GM21367 (cell line): Measurements from ENCODE around the gene KIF1B.
"Not testable (repeated sequence)": the region's sequence is repeated elsewhere in the genome, so short reads cannot be mapped to it uniquely, and the experiment has no call there.

Experiments used
- ATAC-seq: cut with Tn5 transposase; IDR thresholded peaks from one replicate; pipeline ENCODE4 v1.9.1; 2021; ENCODE audit not compliant: unreplicated experiment

KIF1B gene

GRCh38 chr1:10326251-10326650 lies 115.9 kb downstream of the KIF1B start:
- no peak for ATAC-seq

DNA sequence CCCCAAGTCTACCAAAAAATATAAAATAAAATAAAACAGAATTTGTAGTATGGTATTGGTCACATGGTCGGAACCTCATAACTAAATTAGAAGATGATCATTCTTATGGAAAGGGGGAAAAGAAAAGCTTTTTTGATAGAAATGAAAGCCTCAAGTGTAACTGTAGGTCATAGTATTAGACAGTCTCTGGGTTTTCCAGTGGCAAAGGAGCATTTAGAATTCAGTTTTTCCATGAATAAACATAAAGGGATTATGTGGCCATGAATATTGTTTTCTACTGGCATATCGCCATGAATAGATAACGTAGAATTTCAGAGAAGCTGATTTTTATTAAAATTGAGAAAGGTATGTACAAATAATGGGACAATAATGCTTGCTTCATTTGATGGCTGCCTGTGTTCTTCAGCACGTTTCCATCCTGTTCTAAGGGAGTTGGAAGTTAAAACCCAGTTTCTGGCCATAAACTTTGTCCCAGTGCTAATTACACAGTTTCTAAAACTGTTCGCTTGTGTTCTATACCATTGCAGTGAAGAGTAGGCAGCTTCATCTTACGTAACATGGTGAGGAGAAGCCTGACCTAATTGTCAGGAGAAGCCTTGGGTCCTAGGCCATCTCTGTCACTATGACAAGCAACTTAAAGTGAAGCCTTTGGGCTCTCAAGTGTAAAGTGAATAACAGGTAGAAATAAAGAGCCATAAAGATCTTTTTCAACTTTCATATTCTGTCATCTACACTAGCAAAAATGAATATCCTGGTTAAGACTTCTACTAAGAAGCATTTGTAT lies 118.0 kb downstream of the KIF1B start:
- ATAC-seq = no peak

- ATAC-seq = no peak
Measured at GRCh38 chr1:10337436-10337835, 127.1 kb downstream of the KIF1B start.

DNA sequence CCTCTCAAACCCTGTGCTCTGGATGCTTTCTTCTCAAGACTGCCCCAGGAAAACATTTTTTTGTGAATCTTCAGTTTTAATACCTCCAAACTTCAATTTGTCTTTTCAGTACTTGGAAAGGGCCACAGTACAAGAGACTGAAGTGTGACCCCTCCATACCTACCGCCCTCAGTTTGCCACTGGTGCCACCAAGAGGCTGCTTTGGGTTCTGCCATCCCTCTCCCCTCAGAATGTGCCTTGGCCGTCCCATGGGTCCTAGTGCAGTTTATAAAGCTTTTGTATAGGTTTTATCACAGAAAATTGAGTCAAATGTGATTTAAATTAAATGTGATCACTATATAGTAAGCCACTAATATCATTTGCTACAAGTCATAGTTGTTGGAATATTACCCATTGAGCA lies 127.7 kb downstream of the KIF1B start:
- no peak for ATAC-seq

- ATAC-seq = no peak
Measured at GRCh38 chr1:10338611-10339010, 128.2 kb downstream of the KIF1B start.

DNA sequence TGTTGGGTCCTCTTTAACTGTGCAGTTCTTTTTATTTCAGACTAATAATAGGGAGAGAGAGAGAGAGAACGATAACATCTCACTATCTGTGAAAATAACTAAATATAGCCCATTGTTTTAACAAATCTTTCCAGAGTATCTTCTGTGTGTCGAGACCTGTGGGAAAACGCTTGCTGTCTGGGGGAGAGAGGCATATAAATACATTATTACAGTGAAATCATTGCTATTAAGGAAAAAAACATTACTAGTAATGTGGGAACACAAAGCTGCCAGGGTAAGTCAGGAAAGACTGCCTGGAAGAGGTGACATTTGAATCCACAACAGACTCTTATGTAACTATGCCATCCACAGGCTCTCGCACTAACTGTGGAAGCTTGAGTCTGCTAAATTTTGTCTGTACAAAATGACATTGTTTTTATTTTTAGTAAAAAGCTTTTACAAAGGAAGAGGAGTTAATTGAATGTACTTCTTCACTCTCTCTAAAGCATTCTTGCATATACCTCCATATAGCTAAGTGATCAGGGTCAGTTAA lies 128.7 kb downstream of the KIF1B start:
- ATAC-seq = no peak

DNA sequence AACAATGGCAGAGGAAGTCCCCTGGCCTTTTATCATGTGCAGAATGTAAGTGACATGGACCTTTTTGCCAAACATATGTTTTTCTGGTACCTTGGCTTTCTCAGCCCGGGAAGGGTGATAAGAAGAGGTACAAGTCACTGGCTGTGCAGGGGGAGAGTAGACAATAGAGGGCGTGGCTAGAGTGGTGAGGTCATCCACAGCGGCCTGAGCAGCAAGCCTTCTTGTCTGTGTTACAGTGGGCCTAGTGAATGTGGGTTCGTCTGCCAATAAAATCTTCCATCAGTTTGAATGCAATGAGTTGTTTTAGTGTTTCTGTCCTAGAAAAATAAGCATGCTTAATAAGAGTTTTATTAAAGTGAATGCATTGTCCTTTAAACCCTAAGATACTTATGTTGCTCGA lies 129.4 kb downstream of the KIF1B start:
- no peak for ATAC-seq

GRCh38 chr1:10340930-10341590 lies 130.7 kb downstream of the KIF1B start:
- no peak for ATAC-seq

DNA sequence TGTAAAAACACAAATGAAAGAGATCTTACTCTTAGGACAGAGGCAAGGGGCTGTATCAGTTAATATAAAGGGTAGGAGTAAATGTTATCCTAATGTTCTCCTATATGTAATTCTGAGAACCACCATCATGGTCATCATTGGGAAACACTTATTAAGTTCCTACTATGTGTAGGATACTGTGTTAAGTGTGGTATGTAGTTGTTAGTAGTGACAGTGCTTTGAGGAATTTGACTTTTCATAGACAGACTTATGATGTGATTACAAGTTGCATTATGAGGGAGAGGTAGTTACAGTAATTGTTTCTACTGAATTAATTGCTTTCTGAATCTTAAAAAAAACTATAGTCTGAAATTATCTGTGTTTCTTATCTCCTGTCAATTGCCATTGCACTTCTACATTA lies 136.7 kb downstream of the KIF1B start:
- no peak for ATAC-seq

DNA sequence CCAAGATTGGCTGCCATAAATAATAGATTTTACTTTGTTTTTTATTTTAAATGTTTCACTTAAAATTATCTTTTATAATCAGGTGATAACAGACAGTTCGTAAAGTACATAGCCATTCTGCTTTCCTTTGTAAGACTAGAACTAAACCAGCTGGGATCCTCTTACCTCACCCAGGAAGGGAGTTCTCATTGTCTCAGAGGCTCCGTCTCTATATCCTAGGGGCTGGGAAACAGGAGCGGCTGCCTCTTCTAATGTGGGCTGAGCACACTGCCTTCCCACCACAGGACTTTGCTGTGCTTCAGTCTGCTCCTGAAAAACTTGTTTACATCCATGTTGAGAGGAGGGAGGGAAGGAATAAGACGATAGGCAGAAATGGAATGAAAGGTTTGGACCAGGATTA lies 142.9 kb downstream of the KIF1B start:
- no peak for ATAC-seq

- no peak for ATAC-seq
Measured at GRCh38 chr1:10353693-10354092, 143.3 kb downstream of the KIF1B start.

- no peak for ATAC-seq
Measured at GRCh38 chr1:10360045-10360444, 149.7 kb downstream of the KIF1B start.

DNA sequence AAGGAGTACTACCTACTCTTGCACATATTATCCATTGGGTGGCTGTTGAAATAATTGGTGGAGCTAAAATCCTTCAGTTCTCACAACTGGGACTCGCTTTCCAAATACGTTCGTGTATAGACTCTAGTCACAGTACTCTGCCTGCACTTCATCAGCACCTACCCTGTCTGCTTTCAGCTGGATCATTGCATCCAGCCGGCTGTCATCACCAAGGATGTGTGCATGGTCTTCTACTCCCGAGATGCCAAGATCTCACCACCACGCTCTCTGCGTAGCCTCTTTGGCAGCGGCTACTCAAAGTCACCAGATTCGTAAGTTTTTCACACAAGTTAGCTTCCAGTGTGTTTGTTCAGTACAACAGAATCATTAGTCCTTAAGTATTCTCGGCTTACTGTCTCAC lies 151.1 kb downstream of the KIF1B start:
- no peak for ATAC-seq

DNA sequence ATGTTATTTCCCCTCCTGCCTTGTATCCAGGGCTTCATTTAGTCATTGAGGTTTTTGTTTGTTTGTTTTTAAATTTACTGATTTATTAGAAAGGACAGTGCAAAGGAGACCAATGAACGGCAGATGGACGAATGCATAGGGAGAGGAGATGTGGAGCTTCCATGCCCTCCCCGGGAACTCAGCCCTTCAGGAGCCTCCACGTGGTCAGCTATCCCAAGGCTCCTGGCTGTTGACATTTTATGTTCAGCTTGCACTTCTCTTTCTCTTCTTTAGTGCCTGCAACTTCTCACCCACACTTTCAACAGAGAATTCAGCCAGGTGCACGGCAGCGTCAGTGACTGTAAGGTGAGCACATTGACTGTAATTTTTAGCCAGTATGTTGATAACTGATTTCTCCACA lies 157.8 kb downstream of the KIF1B start:
- no peak for ATAC-seq

GRCh38 chr1:10374442-10374860 lies 164.1 kb downstream of the KIF1B start:
- ATAC-seq = no peak

DNA sequence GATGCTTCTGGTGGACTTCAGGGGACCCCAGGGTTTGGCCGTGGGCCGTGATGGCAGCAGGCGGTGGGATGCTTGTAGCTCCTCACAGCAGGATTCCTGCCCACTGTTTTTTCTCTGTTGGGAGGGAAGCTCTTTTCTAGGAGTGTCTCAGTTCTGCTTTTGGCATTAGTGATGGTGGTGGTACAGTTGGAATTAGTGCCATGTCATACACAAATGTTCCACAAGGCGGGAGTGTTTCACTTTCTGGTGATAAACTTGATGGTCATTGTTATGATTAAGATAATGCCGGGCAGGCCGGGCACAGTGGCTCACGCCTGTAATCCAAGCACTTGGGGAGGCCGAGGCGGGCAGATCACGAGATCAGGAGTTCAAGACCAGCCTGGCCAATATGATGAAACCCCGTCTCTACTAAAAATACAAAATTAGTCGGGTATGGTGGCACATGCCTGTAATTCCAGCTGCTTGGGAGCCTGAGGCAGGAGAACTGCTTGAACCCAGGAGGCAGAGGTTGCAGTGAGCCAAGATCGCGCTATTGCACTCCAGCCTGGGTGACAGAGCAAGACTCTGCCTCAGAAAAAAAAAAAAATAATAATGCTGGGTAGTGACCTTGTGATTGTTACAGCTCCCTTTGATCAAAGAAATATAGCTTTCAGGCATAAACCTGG lies 167.1 kb downstream of the KIF1B start:
- ATAC-seq = not testable (repeated sequence)

DNA sequence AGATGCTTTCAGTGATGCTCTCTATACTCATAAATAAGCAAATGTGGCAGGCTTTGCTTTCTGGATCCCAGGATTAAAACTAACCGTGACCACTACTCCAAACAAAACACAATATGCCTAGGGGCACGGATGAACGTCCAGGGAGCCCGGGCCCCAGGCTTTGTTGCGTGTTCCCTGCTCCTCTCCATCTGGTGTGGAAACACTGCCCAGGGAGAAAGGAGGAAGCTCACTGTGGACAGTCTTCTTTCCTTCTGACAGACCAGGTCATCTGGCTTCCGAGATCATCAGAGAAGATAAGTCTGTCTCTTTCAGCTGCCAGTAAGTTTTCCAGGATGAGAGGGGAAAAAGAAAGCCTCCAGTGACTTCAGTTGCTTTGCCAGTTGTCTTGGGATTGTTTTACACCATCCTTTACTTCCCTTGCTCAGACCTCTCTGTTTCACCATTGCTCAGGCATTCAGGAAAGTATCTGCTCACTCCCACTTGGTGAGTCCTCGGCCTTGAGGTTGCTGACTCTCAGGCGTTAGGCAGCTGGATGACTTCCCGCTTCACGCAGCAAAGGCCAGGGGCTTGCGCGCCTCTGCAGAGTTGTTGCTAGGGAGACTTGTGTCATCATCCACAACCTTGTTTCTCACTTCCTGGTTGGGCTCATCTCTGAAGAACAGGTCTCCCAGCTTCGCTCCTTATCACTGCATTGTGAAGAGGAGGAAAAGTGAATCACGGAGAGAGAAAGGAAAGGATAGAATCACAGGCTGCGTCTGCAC lies 167.9 kb downstream of the KIF1B start:
- no peak for ATAC-seq

- ATAC-seq = no peak
Measured at GRCh38 chr1:10379101-10379620, 168.8 kb downstream of the KIF1B start.

GRCh38 chr1:10379676-10380075 lies 169.3 kb downstream of the KIF1B start:
- no peak for ATAC-seq

DNA sequence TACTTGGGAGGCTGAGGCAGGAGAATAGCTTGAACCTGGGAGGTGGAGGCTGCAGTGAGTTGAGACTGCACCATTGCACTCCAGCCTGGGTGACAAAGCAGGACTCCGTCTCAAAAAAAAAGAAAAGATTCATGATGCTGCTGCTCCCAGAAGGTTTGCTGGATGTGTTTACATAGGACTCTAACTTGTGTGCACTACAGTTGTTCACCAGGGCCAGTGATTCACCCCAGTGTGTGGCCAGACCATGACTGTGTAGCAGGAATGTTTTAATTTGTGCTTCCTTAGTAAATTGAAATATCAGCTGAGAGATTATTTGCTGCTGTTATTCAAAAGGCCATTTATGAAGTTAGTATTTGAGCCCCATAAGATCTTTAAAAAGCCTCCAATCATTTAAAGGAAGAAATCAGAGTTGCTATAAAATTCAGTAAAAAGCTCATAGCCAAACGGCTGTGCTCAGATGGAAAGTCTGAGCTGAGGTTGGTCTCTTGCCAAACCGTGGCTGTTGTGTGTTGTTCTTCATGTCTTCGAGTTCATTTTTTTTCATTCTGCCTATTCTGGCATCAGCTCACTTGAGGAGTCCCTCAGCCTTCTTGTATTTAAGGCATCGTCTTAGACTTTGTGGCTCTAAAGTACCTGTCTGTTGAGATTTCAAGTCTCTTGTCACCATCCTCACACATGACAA lies 170.4 kb downstream of the KIF1B start:
- ATAC-seq = no peak
